ENCODE measurements around the gene CDCP1. TPM values are rescaled to one million over a fixed set of nuclear protein-coding genes. Genes with fewer than 3 reads are reported as not detected.

CDCP1 gene
- total RNA-seq, 4 donors from 2014 or later = 14.7 to 35.9 (median 24.2) TPM

DNA sequence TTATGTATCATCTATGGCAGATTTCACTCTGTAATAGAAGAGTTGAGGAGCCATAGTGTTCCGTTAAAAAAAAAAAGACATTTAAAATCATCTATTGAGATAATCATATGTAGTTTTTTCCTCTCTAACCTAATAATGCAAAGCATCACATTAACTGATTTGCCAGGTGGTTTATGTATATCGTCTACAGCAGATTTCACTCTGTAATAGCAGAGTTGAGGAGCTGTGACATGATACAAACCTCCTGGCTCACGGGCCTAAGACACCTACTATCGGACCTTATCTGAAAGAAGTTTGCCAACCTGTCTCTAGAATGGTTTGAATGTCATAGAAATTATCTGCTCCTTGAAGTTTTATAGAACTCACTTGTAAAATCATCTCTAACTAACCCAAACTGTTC lies 29.8 kb downstream of the CDCP1 start:
- H3K4me3 ChIP-seq (replicated peaks in 1 of 3) = no peak overlapping the region
- H3K9me3 ChIP-seq = no peaks in the 10 kb centered on the region
- intact Hi-C loops (cut with DNase I) = no loop called here
- no peak overlapping the region for H3K27ac ChIP-seq
- no peaks in the 10 kb centered on the region for H3K4me1 ChIP-seq
- H3K36me3 ChIP-seq = no peaks in the 10 kb centered on the region
- no peaks in the 10 kb centered on the region for H3K27me3 ChIP-seq
- TF ChIP-seq, protein P1, sequence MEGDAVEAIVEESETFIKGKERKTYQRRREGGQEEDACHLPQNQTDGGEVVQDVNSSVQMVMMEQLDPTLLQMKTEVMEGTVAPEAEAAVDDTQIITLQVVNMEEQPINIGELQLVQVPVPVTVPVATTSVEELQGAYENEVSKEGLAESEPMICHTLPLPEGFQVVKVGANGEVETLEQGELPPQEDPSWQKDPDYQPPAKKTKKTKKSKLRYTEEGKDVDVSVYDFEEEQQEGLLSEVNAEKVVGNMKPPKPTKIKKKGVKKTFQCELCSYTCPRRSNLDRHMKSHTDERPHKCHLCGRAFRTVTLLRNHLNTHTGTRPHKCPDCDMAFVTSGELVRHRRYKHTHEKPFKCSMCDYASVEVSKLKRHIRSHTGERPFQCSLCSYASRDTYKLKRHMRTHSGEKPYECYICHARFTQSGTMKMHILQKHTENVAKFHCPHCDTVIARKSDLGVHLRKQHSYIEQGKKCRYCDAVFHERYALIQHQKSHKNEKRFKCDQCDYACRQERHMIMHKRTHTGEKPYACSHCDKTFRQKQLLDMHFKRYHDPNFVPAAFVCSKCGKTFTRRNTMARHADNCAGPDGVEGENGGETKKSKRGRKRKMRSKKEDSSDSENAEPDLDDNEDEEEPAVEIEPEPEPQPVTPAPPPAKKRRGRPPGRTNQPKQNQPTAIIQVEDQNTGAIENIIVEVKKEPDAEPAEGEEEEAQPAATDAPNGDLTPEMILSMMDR (IDR thresholded peaks at IDR 0.05) = no peak
- TF ChIP-seq POLR2A (IDR thresholded peaks at IDR 0.05) = no peak
- no peak for DNase-seq
- 92% methylated on average over 4 of the region's 4 CpGs for WGBS, 2 donors

DNA sequence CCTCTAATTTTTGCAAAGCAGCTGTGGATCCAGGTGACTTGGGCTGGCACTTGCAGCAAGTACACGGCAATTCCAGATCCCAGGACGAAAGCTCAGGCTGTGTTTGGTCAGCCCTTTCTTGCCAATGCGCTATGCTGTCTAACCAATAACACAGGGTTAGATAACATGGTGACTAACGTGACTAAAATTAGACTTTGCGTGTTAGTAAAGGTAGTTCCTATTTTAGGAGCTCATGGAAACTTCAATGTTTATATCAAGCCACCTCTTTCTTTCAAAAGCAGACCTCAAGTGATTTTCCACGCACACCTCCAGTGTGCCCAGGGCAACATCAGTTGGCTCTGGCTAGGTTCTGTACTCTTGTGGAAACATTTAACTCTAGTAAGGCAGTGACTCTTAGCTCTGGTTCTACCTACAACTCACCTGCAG lies 32.5 kb downstream of the CDCP1 start:
- DNase-seq = no peak

DNA sequence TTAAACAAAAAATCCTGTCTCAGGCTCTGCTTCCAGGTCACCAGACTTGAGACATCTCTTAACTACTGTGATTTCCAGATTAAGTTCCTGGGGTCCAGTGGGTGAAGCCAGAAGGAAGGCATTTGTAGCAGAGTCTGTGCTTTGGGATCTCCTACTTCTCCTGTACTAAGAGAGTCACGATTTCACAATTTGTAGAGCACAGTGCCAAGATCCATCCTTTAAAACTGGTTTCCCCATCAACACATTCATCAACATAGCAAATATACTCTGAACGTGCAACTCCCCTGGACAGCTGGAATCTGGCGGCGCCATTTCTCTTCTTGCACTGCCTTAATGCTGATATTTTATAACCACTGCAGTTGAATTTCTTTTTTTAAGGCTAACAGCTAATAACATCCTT lies 33.2 kb downstream of the CDCP1 start:
- 72 to 86% methylated on average over 4 of the region's 4 CpGs for WGBS, 2 donors
- H3K27me3 ChIP-seq = no peaks in the 10 kb centered on the region
- no peak for DNase-seq
- no peaks in the 10 kb centered on the region for H3K9me3 ChIP-seq
- no peaks in the 10 kb centered on the region for H3K36me3 ChIP-seq
- no peaks in the 10 kb centered on the region for H3K4me1 ChIP-seq
- no peak for TF ChIP-seq POLR2A (IDR thresholded peaks at IDR 0.05)
- TF ChIP-seq, protein P1 (IDR thresholded peaks at IDR 0.05) = no peak
- H3K27ac ChIP-seq = no peak overlapping the region
- intact Hi-C loops (cut with DNase I) = no loop called here
- no peak overlapping the region for H3K4me3 ChIP-seq (replicated peaks in 1 of 3)

More for the DNA sequence above, 32.5 kb downstream of the CDCP1 start:
- no peaks in the 10 kb centered on the region for H3K4me1 ChIP-seq
- TF ChIP-seq POLR2A (IDR thresholded peaks at IDR 0.05) = no peak
- H3K36me3 ChIP-seq = no peaks in the 10 kb centered on the region
- no peak overlapping the region for H3K27ac ChIP-seq
- no peaks in the 10 kb centered on the region for H3K27me3 ChIP-seq
- intact Hi-C loops (cut with DNase I) = no loop called here
- no peaks in the 10 kb centered on the region for H3K9me3 ChIP-seq
- 73 to 83% methylated on average over 6 of the region's 6 CpGs for WGBS, 2 donors
- H3K4me3 ChIP-seq (replicated peaks in 1 of 3) = no peak overlapping the region

DNA sequence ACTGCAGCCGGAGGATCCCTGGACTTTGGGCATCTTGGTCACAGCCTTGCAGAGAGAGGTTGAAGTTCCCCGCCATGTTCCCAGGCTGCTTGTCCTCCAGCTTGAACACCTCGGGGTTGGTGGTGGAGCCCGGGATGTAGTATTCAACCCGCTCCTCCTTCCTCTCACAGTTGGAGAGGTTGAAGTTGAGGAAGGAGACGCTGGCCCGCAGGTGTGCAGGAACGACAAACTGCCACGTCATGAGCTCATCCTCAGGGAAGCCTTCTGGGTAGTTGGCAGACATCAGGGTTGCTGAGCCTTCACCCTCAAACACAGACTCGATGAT lies 35.7 kb downstream of the CDCP1 start:
- no peak for DNase-seq
- Histone ChIP-seq H3K36me3 (no peaks in the 10 kb centered on the region), H3K4me1 (no peaks in the 10 kb centered on the region), H3K27ac (no peak overlapping the region), H3K9me3 (no peaks in the 10 kb centered on the region), H3K4me3 (replicated peaks in 1 of 3) (no peak overlapping the region), H3K27me3 (no peaks in the 10 kb centered on the region)
- TF ChIP-seq POLR2A (IDR thresholded peaks at IDR 0.05) = no peak
- TF ChIP-seq, protein P1 (IDR thresholded peaks at IDR 0.05) = no peak
- intact Hi-C loops (cut with DNase I) = no loop called here
- WGBS, 2 donors = 80 to 89% methylated on average over 10 of the region's 10 CpGs

DNA sequence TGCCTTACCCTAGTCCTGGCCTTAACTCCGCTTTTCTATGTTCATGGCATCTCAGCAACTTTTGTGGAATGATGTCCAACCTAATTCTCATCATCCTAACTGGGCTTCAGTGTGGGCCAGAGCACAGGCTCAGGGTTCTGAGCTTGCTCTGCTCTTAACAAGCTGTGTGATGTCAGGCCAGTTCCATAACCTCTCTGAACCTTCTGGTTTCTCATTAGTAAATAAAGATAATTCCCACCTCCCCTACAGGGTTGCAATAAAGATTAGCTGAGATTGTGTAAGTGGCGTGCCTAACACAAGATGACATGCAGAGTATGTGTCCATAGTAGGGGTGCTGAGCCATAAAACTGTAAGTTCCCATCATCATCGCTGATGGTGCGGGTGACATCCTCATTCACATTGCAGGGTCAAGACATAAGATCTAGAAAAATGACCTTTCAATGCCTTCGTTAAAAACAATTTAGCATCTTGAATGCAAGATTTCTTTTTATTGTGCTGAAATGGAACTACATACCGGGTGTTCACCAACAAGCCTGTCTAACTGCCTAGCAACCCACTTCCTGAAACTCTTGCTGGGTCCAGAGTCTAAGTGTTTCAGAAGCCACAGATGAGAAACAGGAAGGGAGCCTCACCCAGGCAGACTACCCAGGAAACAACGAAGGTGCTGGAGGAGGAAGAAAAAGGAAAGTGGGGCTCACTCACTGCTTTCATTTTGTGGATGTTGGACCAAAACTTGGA lies 36.2 kb downstream of the CDCP1 start:
- Histone ChIP-seq H3K4me1 (no peaks in the 10 kb centered on the region), H3K27ac (no peak overlapping the region), H3K4me3 (replicated peaks in 1 of 3) (no peak overlapping the region), H3K27me3 (no peaks in the 10 kb centered on the region), H3K36me3 (no peaks in the 10 kb centered on the region), H3K9me3 (no peaks in the 10 kb centered on the region)
- DNase-seq = no peak
- intact Hi-C loops (cut with DNase I) = no loop called here
- 86 to 89% methylated on average over 7 of the region's 7 CpGs for WGBS, 2 donors
- TF ChIP-seq, protein P1 (IDR thresholded peaks at IDR 0.05) = no peak
- no peak for TF ChIP-seq POLR2A (IDR thresholded peaks at IDR 0.05)
